Mucosa of rectum (tissue), 2 donors: ENCODE measurements around the gene SRRT.
A peak's percentile ranks its signal among the peaks of the same experiment; 100 is the strongest.

Experiments
- H3K27ac ChIP-seq, 2 donors: one replicate each; pipeline ENCODE4 v1.7.0; 2013; ENCODE audit warnings: inconsistent platforms in 2 of 2, low read depth in 2 of 2, low read length in 2 of 2
- H3K27me3 ChIP-seq, 2 donors: one replicate each; pipeline ENCODE4 v1.7.0; 2013; ENCODE audit warnings: low read length in 2 of 2; ENCODE audit not compliant: control insufficient read depth in 2 of 2, insufficient read depth in 2 of 2
- H3K36me3 ChIP-seq, 2 donors: one replicate each; pipeline ENCODE4 v1.7.0; 2013; ENCODE audit warnings: low read length in 2 of 2; ENCODE audit not compliant: control insufficient read depth in 2 of 2, insufficient read depth in 2 of 2
- H3K4me1 ChIP-seq, 2 donors: one replicate each; pipeline ENCODE4 v1.7.0; 2013; ENCODE audit warnings: low read length in 2 of 2, mild to moderate bottlenecking in 1 of 2; ENCODE audit not compliant: control insufficient read depth in 2 of 2, insufficient read depth in 2 of 2
- H3K4me3 ChIP-seq, 2 donors: one replicate each; pipeline ENCODE4 v1.7.0; 2013; ENCODE audit warnings: low read length in 2 of 2
- H3K9ac ChIP-seq, 2 donors: one replicate each; pipeline ENCODE4 v1.7.0; 2013; ENCODE audit warnings: low read length in 2 of 2, low read depth in 1 of 2, mild to moderate bottlenecking in 1 of 2
- H3K9me3 ChIP-seq, 2 donors: one replicate each; pipeline ENCODE4 v1.7.0; 2013; ENCODE audit warnings: low read length in 2 of 2; ENCODE audit not compliant: control insufficient read depth in 2 of 2
- donor health status: healthy.
- donor health status: Normal muscosa, but diverticular disease.

SRRT gene

DNA sequence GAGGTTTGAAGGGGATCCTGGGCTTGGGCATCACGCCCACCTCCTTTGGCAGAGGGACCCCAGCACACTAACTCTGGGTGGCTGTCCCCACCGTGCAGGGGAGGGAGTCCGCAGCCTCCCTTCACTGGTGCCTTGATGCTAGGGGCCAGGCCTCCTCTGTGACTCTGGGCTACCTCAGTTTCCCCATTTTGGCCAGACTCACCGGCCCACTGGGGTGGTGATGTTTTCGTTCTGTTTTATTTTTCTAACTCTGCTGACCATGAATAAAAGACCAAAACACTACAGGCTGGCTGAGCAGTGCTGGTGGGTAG is 8.2 kb upstream of the SRRT start:
- H3K27me3 ChIP-seq, result no peaks in the 10 kb centered on the region
- peak overlapping the region; percentile 78 to 91 for H3K27ac ChIP-seq
- H3K9ac ChIP-seq, result peak overlapping the region; percentile 81 to 88
- H3K9me3 ChIP-seq, result no peaks in the 10 kb centered on the region
- H3K4me3 ChIP-seq, result peak overlapping the region; percentile 69 to 76
- peaks cover 11 to 13% of the 10 kb centered on the region in 2 donors for H3K36me3 ChIP-seq
- peaks cover 17 to 18% of the 10 kb centered on the region in 2 donors for H3K4me1 ChIP-seq

GRCh38 chr7:100867040-100867775 is 7.7 kb upstream of the SRRT start, which contains the start of gene TRIP6:
Gene TRIP6 (plus strand): TSS chr7:100867387. CDS start chr7:100867498, 111 bp downstream.
- Histone ChIP-seq H3K36me3 (peaks cover 12 to 14% of the 10 kb centered on the region in 2 donors), H3K4me1 (peaks cover 17 to 18% of the 10 kb centered on the region in 2 donors), H3K9ac (peak within 1 kb of the TSS; percentile 81 to 88), H3K9me3 (no peaks in the 10 kb centered on the region), H3K27me3 (no peaks in the 10 kb centered on the region), H3K27ac (peak within 1 kb of the TSS; percentile 78 to 91), H3K4me3 (peak within 1 kb of the TSS; percentile 69 to 76)

GRCh38 chr7:100867776-100868485 is 7.0 kb upstream of the SRRT start:
- no peaks in the 10 kb centered on the region for H3K9me3 ChIP-seq
- peak overlapping the region; percentile 78 to 91 for H3K27ac ChIP-seq
- H3K4me1 ChIP-seq, result peaks cover 17 to 18% of the 10 kb centered on the region in 2 donors
- H3K36me3 ChIP-seq, result peaks cover 15 to 18% of the 10 kb centered on the region in 2 donors
- H3K4me3 ChIP-seq, result peak overlapping the region; percentile 69 to 76
- H3K27me3 ChIP-seq, result no peaks in the 10 kb centered on the region
- peak overlapping the region; percentile 81 to 88 for H3K9ac ChIP-seq

GRCh38 chr7:100873599-100874299 is 1.2 kb upstream of the SRRT start:
- H3K27ac ChIP-seq, result peak overlapping the region; percentile 96 to 97
- H3K27me3 ChIP-seq, result no peaks in the 10 kb centered on the region
- H3K4me3 ChIP-seq, result peak overlapping the region in 1 of 2 donors; percentile 94
- peaks cover 19 to 20% of the 10 kb centered on the region in 2 donors for H3K36me3 ChIP-seq
- H3K9me3 ChIP-seq, result no peaks in the 10 kb centered on the region
- H3K9ac ChIP-seq, result peak overlapping the region in 1 of 2 donors; percentile 97
- H3K4me1 ChIP-seq, result peaks cover 17 to 24% of the 10 kb centered on the region in 2 donors

- Histone ChIP-seq H3K27me3 (no peaks in the 10 kb centered on the region), H3K9me3 (no peaks in the 10 kb centered on the region), H3K4me1 (peaks cover 17 to 24% of the 10 kb centered on the region in 2 donors), H3K36me3 (peaks cover 20 to 24% of the 10 kb centered on the region in 2 donors), H3K4me3 (peak overlapping the region; percentile 94 to 96), H3K27ac (peak overlapping the region; percentile 96 to 97), H3K9ac (peak overlapping the region; percentile 91 to 97)
Measured at GRCh38 chr7:100874300-100874576, 665 bp upstream of the SRRT start.

DNA sequence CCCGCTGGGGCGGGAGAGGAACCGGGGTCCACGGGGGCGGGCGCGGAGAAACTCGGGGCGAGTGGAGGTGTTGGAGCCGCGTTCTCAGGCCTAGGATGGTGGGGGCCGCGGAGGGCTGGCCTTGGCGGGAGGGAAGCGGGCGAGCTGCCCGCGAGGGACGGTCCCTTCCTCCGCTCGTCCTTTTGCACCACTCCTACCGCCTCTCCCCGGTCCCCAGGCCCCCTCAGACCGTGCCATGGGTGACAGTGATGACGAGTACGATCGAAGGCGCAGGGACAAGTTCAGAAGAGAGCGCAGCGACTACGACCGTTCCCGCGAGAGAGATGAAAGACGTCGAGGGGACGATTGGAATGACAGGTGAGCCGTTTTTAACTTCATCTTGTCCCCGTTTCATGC is 451 bp downstream of the SRRT start:
- H3K9ac ChIP-seq, result peak overlapping the region; percentile 91 to 97
- peak overlapping the region; percentile 94 to 96 for H3K4me3 ChIP-seq
- peaks cover 23 to 29% of the 10 kb centered on the region in 2 donors for H3K36me3 ChIP-seq
- no peaks in the 10 kb centered on the region for H3K27me3 ChIP-seq
- H3K9me3 ChIP-seq, result no peaks in the 10 kb centered on the region
- peak overlapping the region; percentile 96 to 97 for H3K27ac ChIP-seq
- peaks cover 17 to 24% of the 10 kb centered on the region in 2 donors for H3K4me1 ChIP-seq

DNA sequence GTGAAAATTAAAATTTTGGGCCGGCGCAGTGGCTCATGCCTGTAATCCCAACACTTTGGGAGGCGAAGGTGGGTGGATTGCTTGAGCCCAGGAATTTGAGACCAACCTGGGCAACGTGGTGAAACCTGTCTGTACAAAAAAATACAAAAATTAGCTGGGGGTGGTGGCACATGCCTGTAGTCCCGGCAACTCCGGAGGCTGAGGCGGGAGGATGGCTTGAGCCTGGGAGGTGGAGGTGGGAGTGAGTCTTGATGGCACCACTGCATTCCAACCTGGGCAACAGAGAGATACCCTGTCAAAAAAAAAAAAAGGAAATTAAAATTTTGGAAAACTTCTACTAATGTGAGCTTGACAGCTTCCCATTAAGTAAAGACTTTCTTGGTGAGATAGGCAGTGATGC is 3.1 kb downstream of the SRRT start:
- Histone ChIP-seq H3K27me3 (no peaks in the 10 kb centered on the region), H3K4me3 (no peak overlapping the region), H3K4me1 (peaks cover 17 to 24% of the 10 kb centered on the region in 2 donors), H3K36me3 (peaks cover 24 to 35% of the 10 kb centered on the region in 2 donors), H3K9ac (no peak overlapping the region), H3K9me3 (no peaks in the 10 kb centered on the region), H3K27ac (no peak overlapping the region)

GRCh38 chr7:100878685-100879084 is 3.8 kb downstream of the SRRT start:
- Histone ChIP-seq H3K27ac (no peak overlapping the region), H3K9me3 (no peaks in the 10 kb centered on the region), H3K9ac (no peak overlapping the region), H3K4me1 (peaks cover 17 to 24% of the 10 kb centered on the region in 2 donors), H3K4me3 (no peak overlapping the region), H3K27me3 (no peaks in the 10 kb centered on the region), H3K36me3 (peaks cover 31 to 42% of the 10 kb centered on the region in 2 donors)

- H3K36me3 ChIP-seq, result peaks cover 42 to 48% of the 10 kb centered on the region in 2 donors
- H3K4me3 ChIP-seq, result no peak overlapping the region
- no peak overlapping the region for H3K9ac ChIP-seq
- H3K27me3 ChIP-seq, result no peaks in the 10 kb centered on the region
- H3K27ac ChIP-seq, result no peak overlapping the region
- H3K4me1 ChIP-seq, result peaks cover 12 to 14% of the 10 kb centered on the region in 2 donors
- H3K9me3 ChIP-seq, result no peaks in the 10 kb centered on the region
Measured at GRCh38 chr7:100879685-100880261, 4.9 kb downstream of the SRRT start.
